Measurements from ENCODE around the gene SULT1C2. TPM values are rescaled to one million over a fixed set of nuclear protein-coding genes. Genes with fewer than 3 reads are reported as not detected.

Gene SULT1C2
- total RNA-seq, 1 experiment from 2014 or later = not detected

- no TSS peak for BruUV-seq (replicated peaks)
- POLR2A ChIA-PET (ENCODE audit: low non-redundant PET) = no interaction called here
- no peaks in the 10 kb centered on the region for H3K9me3 ChIP-seq (ENCODE audit: low read depth, low read length, poor library complexity, severe bottlenecking)
- peak; percentile 67 for DNase-seq (ENCODE audit: low spot score)
- H3K4me1 ChIP-seq (ENCODE audit: insufficient read depth, low read length, poor library complexity, severe bottlenecking) = peaks cover 11% of the 10 kb centered on the region
- no peak overlapping the region for H3K4me3 ChIP-seq (ENCODE audit: low read depth, low read length, poor library complexity, severe bottlenecking)
- H3K27me3 ChIP-seq (replicated peaks; ENCODE audit: insufficient read depth, low read depth, low read length, poor library complexity) = no peaks in the 10 kb centered on the region
- no peak overlapping the region for H3K27ac ChIP-seq (ENCODE audit: low read depth, low read length, poor library complexity, severe bottlenecking)
- CTCF ChIA-PET = no interaction called here
- H3K36me3 ChIP-seq (ENCODE audit: insufficient read depth, low read length, poor library complexity, severe bottlenecking) = no peaks in the 10 kb centered on the region
- intact Hi-C loops (cut with micrococcal nuclease; ENCODE audit: unreplicated experiment) = no loop called here
- TF ChIP-seq CTCF (conservative IDR thresholded peaks at IDR 0.05; ENCODE audit: low read depth, low read length) = no peak
- no peak for TF ChIP-seq EZH2 (IDR thresholded peaks at IDR 0.05; ENCODE audit: borderline replicate concordance, low read depth, low read length, poor library complexity, severe bottlenecking)
These were observed 42.3 kb downstream of the SULT1C2 start for GRCh38 chr2:108330979-108331378.

GRCh38 chr2:108345951-108346350 lies 57.3 kb downstream of the SULT1C2 start:
- no peaks in the 10 kb centered on the region for H3K36me3 ChIP-seq (ENCODE audit: insufficient read depth, low read length, poor library complexity, severe bottlenecking)
- DNase-seq (ENCODE audit: low spot score) = no peak
- peaks cover 20% of the 10 kb centered on the region for H3K27me3 ChIP-seq (replicated peaks; ENCODE audit: insufficient read depth, low read depth, low read length, poor library complexity)
- H3K4me3 ChIP-seq (ENCODE audit: low read depth, low read length, poor library complexity, severe bottlenecking) = no peak overlapping the region
- no TSS peak for BruUV-seq (replicated peaks)
- POLR2A ChIA-PET (ENCODE audit: low non-redundant PET) = no interaction called here
- intact Hi-C loops (cut with micrococcal nuclease; ENCODE audit: unreplicated experiment) = no loop called here
- no peak for TF ChIP-seq EZH2 (IDR thresholded peaks at IDR 0.05; ENCODE audit: borderline replicate concordance, low read depth, low read length, poor library complexity, severe bottlenecking)
- TF ChIP-seq CTCF (conservative IDR thresholded peaks at IDR 0.05; ENCODE audit: low read depth, low read length) = no peak
- CTCF ChIA-PET = no interaction called here
- H3K4me1 ChIP-seq (ENCODE audit: insufficient read depth, low read length, poor library complexity, severe bottlenecking) = no peaks in the 10 kb centered on the region
- no peak overlapping the region for H3K27ac ChIP-seq (ENCODE audit: low read depth, low read length, poor library complexity, severe bottlenecking)
- H3K9me3 ChIP-seq (ENCODE audit: low read depth, low read length, poor library complexity, severe bottlenecking) = no peaks in the 10 kb centered on the region

- Histone ChIP-seq H3K27me3 (replicated peaks; ENCODE audit: insufficient read depth, low read depth, low read length, poor library complexity) (peaks cover 20% of the 10 kb centered on the region), H3K4me1 (ENCODE audit: insufficient read depth, low read length, poor library complexity, severe bottlenecking) (no peaks in the 10 kb centered on the region), H3K9me3 (ENCODE audit: low read depth, low read length, poor library complexity, severe bottlenecking) (no peaks in the 10 kb centered on the region), H3K27ac (ENCODE audit: low read depth, low read length, poor library complexity, severe bottlenecking) (no peak overlapping the region), H3K4me3 (ENCODE audit: low read depth, low read length, poor library complexity, severe bottlenecking) (no peak overlapping the region), H3K36me3 (ENCODE audit: insufficient read depth, low read length, poor library complexity, severe bottlenecking) (no peaks in the 10 kb centered on the region)
- intact Hi-C loops (cut with micrococcal nuclease; ENCODE audit: unreplicated experiment) = no loop called here
- DNase-seq (ENCODE audit: low spot score) = no peak
- CTCF ChIA-PET = no interaction called here
- TF ChIP-seq CTCF (conservative IDR thresholded peaks at IDR 0.05; ENCODE audit: low read depth, low read length) = no peak
- TF ChIP-seq EZH2 (IDR thresholded peaks at IDR 0.05; ENCODE audit: borderline replicate concordance, low read depth, low read length, poor library complexity, severe bottlenecking) = no peak
- BruUV-seq (replicated peaks) = no TSS peak
- POLR2A ChIA-PET (ENCODE audit: low non-redundant PET) = no interaction called here
These were observed 58.1 kb downstream of the SULT1C2 start for GRCh38 chr2:108346827-108347226.
